ENCODE data around the gene PRUNE2. TPM values are rescaled to one million over a fixed set of nuclear protein-coding genes. Genes with fewer than 3 reads are reported as not detected.

Gene PRUNE2
- polyA plus RNA-seq, 1 experiment: 0.78 TPM

- ChIA-PET POLR2A (no interaction called here), CTCF (interaction anchor here (1.1 to 2.3 kb wide), 4 partner anchors 9 to 109 kb away, joined by 3 to 6 read pairs (median 4); no protein-coding TSS in a partner anchor)
- no peak overlapping the region for H3K4me3 ChIP-seq (ENCODE audit: low read depth, low read length)
Observed at GRCh38 chr9:76887951-76888350, 18.0 kb downstream of the PRUNE2 start.

GRCh38 chr9:76887003-76887821 lies 18.7 kb downstream of the PRUNE2 start:
- no peak overlapping the region for H3K4me3 ChIP-seq (ENCODE audit: low read depth, low read length)
- POLR2A ChIA-PET: no interaction called here
- TF ChIP-seq CTCF (IDR thresholded peaks at IDR 0.05; ENCODE audit: insufficient read depth, low read depth, low read length): no peak
- DNase-seq (ENCODE audit: low read depth): no peak
- CTCF ChIA-PET: interaction anchor here (0.6 to 2.3 kb wide), 5 partner anchors 10 to 110 kb away, joined by 3 to 6 read pairs (median 4); no protein-coding TSS in a partner anchor
- no peaks in the 10 kb centered on the region for H3K27me3 ChIP-seq (ENCODE audit: control insufficient read depth, insufficient read depth, low read length)
- H3K36me3 ChIP-seq (ENCODE audit: control insufficient read depth, insufficient read depth, low read length): no peaks in the 10 kb centered on the region

More at GRCh38 chr9:76887951-76888350, 18.0 kb downstream of the PRUNE2 start:
- DNase-seq (ENCODE audit: low read depth): no peak
- Histone ChIP-seq H3K36me3 (ENCODE audit: control insufficient read depth, insufficient read depth, low read length) (no peaks in the 10 kb centered on the region), H3K27me3 (ENCODE audit: control insufficient read depth, insufficient read depth, low read length) (no peaks in the 10 kb centered on the region)
- no peak for TF ChIP-seq CTCF (IDR thresholded peaks at IDR 0.05; ENCODE audit: insufficient read depth, low read depth, low read length)

GRCh38 chr9:76886318-76886717 lies 19.6 kb downstream of the PRUNE2 start:
- no peak for TF ChIP-seq CTCF (IDR thresholded peaks at IDR 0.05; ENCODE audit: insufficient read depth, low read depth, low read length)
- POLR2A ChIA-PET: no interaction called here
- Histone ChIP-seq H3K36me3 (ENCODE audit: control insufficient read depth, insufficient read depth, low read length) (no peaks in the 10 kb centered on the region), H3K4me3 (ENCODE audit: low read depth, low read length) (no peak overlapping the region), H3K27me3 (ENCODE audit: control insufficient read depth, insufficient read depth, low read length) (no peaks in the 10 kb centered on the region)
- DNase-seq (ENCODE audit: low read depth): no peak
- CTCF ChIA-PET: interaction anchor here (2.3 kb wide), 1 partner anchor 15 kb away, joined by 6 read pairs; no protein-coding TSS in a partner anchor

GRCh38 chr9:76884823-76885222 lies 21.1 kb downstream of the PRUNE2 start:
- no peaks in the 10 kb centered on the region for H3K36me3 ChIP-seq (ENCODE audit: control insufficient read depth, insufficient read depth, low read length)
- no peak overlapping the region for H3K4me3 ChIP-seq (ENCODE audit: low read depth, low read length)
- ChIA-PET CTCF (no interaction called here), POLR2A (no interaction called here)
- DNase-seq (ENCODE audit: low read depth): no peak
- no peak for TF ChIP-seq CTCF (IDR thresholded peaks at IDR 0.05; ENCODE audit: insufficient read depth, low read depth, low read length)
- no peaks in the 10 kb centered on the region for H3K27me3 ChIP-seq (ENCODE audit: control insufficient read depth, insufficient read depth, low read length)

GRCh38 chr9:76883341-76883855 lies 22.5 kb downstream of the PRUNE2 start:
- TF ChIP-seq CTCF (IDR thresholded peaks at IDR 0.05; ENCODE audit: insufficient read depth, low read depth, low read length): no peak
- ChIA-PET CTCF (interaction anchor here (0.7 kb wide), 1 partner anchor 39 kb away, joined by 3 read pairs; no protein-coding TSS in a partner anchor), POLR2A (no interaction called here)
- Histone ChIP-seq H3K4me3 (ENCODE audit: low read depth, low read length) (no peak overlapping the region), H3K27me3 (ENCODE audit: control insufficient read depth, insufficient read depth, low read length) (no peaks in the 10 kb centered on the region), H3K36me3 (ENCODE audit: control insufficient read depth, insufficient read depth, low read length) (no peaks in the 10 kb centered on the region)
- no peak for DNase-seq (ENCODE audit: low read depth)
